HepG2 (cell line): ENCODE results near the gene EFCAB8. TPM values are rescaled to one million over a fixed set of nuclear protein-coding genes. Genes with fewer than 3 reads are reported as not detected.
A peak's percentile ranks its signal among the peaks of the same experiment; 100 is the strongest.

Experiments used
- FOSL1 ChIP-seq: sonication (generic); formaldehyde crosslinking; IDR thresholded peaks from 2 replicates; pipeline ENCODE4 v1.9.0; 2021; ENCODE audit warnings: missing genetic modification reagents, borderline replicate concordance
- GATAD2A ChIP-seq: IDR thresholded peaks from 2 replicates; pipeline ENCODE4 v1.6.1; 2016
- JDP2 ChIP-seq: sonication (generic); formaldehyde crosslinking; IDR thresholded peaks from 2 replicates; pipeline ENCODE4 v1.8.1; 2022; ENCODE audit warnings: missing genetic modification reagents, borderline replicate concordance
- MTF1 ChIP-seq: sonication (generic); formaldehyde crosslinking; IDR thresholded peaks from 2 replicates; pipeline ENCODE4 v1.5.0; 2020; ENCODE audit warnings: missing genetic modification reagents
- MXI1 ChIP-seq: IDR thresholded peaks from 3 replicates; pipeline ENCODE4 v1.6.1; 2012; ENCODE audit warnings: low read depth, low read length, inconsistent platforms, borderline replicate concordance
- NRL ChIP-seq: sonication (generic); formaldehyde crosslinking; IDR thresholded peaks from 2 replicates; pipeline ENCODE4 v1.5.0; 2020; ENCODE audit warnings: missing genetic modification reagents, mild to moderate bottlenecking, moderate library complexity, borderline replicate concordance
- SP5 ChIP-seq: IDR thresholded peaks from 2 replicates; pipeline ENCODE4 v1.6.1; 2016; ENCODE audit warnings: low read depth, borderline replicate concordance
- TAF15 ChIP-seq: fragments of 200-400 bp; formaldehyde crosslinking; IDR thresholded peaks from one replicate; pipeline ENCODE4 v1.6.1; 2018; ENCODE audit warnings: mild to moderate bottlenecking, low read depth, low read length; ENCODE audit not compliant: poor library complexity, severe bottlenecking
- ZNF550 ChIP-seq: sonication (generic); formaldehyde crosslinking; IDR thresholded peaks from 2 replicates; pipeline ENCODE4 v1.4.0; 2020; ENCODE audit warnings: mild to moderate bottlenecking, missing genetic modification reagents, borderline replicate concordance
- ZNF776 ChIP-seq: sonication (generic); formaldehyde crosslinking; IDR thresholded peaks from 2 replicates; pipeline ENCODE4 v1.4.0; 2020; ENCODE audit warnings: mild to moderate bottlenecking, missing genetic modification reagents
- polyA plus RNA-seq, 8 experiments: library from polyadenylated mRNA; depleted of rRNA in 3 of 8; stranded (reverse) in 7 of 8; unstranded in 1 of 8; fragments of >200 nt; fragmentation: Illumina TruSeq in 4 of 8; extraction: Trizol in 4 of 8; gene quantifications; 2 replicates each; pipeline versions ENCODE4 v1.2.1 to v1.2.3, GENCODE V29; 2011 to 2016; ENCODE audit warnings: low read depth in 4 of 8, missing spikeins in 1 of 8, mixed read lengths in 1 of 8; ENCODE audit not compliant: insufficient read depth in 1 of 8
- total RNA-seq, 5 experiments: library from RNA; depleted of rRNA; stranded (reverse); fragments of >200 nt; fragmentation: Illumina TruSeq; extraction: Trizol; gene quantifications; 2 replicates each; pipeline ENCODE4 v1.2.3, GENCODE V29; 2016; ENCODE audit warnings: low read depth in 1 of 5
- TF ChIP-seq, protein P1 (sequence below), 2 experiments: IDR thresholded peaks; 2 replicates each; pipeline ENCODE4 v1.6.1; 2011 to 2012; ENCODE audit warnings: low read length in 2 of 2, borderline replicate concordance in 1 of 2, low read depth in 1 of 2, mild to moderate bottlenecking in 1 of 2, moderate library complexity in 1 of 2
- TF ChIP-seq, protein P2 (sequence below): sonication (generic); formaldehyde crosslinking; IDR thresholded peaks from one replicate; pipeline ENCODE4 v1.5.1; 2020; ENCODE audit warnings: mild to moderate bottlenecking, missing genetic modification reagents; ENCODE audit errors: not compliant biosample characterization
- TF ChIP-seq, protein P3 (sequence below): sonication (generic); formaldehyde crosslinking; conservative IDR thresholded peaks from 2 replicates; pipeline ENCODE4 v1.8.0; 2022; ENCODE audit warnings: mild to moderate bottlenecking, moderate library complexity, missing genetic modification reagents

EFCAB8 gene
- total and polyA plus RNA-seq, 2 of the 13 experiments (the other 11 are each of a cell fraction or from before 2014, with no cell fraction given) = 0.15 to 0.22 TPM

DNA sequence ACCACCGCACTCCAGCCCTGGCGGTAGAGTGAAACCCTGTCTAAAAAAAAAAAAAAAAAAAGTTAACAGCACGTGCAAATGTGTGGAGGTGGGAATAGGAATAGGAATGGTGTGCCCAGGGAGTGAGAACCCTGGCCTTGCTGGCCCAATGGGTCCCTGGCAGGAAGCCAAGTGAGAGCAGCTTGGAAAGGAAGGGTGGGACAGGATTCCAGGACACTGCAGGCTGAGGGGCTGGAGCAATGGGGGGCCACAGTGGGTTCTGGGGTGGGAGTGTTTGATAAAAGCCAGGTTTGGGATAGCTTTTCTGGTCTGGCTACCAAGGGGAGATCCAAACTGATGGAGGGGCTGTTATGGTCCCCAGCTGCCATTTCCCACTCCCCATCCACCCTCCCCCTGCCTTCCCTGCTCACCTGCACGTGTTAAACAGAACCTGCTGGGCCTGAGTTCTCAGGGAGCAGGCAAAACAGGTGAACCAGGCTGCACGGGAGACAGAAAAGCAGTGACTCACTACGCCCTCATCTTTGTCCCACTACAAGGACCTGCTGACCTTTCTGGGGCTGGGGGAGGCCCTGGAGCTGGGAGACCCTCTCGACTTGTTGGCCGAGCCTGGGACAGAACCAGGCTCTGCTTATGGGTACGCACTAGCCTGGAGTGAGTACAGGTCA is 142.2 kb downstream of the EFCAB8 start (continued):
- TF ChIP-seq NRL (0 out of 2 replicates have a peak, but pooled peaks have one; percentile 22), SP5 (CRISPR knock-in tag) (0 out of 2 replicates have a peak, but pooled peaks have one; percentile 1), MTF1 (CRISPR knock-in tag) (no peak), MXI1 (no peak), GATAD2A (CRISPR knock-in tag) (no peak), FOSL1 (CRISPR knock-in tag) (no peak), JDP2 (no peak), ZNF776 (CRISPR knock-in tag) (no peak), TAF15 (no peak), ZNF550 (no peak)
- TF ChIP-seq, protein P1, sequence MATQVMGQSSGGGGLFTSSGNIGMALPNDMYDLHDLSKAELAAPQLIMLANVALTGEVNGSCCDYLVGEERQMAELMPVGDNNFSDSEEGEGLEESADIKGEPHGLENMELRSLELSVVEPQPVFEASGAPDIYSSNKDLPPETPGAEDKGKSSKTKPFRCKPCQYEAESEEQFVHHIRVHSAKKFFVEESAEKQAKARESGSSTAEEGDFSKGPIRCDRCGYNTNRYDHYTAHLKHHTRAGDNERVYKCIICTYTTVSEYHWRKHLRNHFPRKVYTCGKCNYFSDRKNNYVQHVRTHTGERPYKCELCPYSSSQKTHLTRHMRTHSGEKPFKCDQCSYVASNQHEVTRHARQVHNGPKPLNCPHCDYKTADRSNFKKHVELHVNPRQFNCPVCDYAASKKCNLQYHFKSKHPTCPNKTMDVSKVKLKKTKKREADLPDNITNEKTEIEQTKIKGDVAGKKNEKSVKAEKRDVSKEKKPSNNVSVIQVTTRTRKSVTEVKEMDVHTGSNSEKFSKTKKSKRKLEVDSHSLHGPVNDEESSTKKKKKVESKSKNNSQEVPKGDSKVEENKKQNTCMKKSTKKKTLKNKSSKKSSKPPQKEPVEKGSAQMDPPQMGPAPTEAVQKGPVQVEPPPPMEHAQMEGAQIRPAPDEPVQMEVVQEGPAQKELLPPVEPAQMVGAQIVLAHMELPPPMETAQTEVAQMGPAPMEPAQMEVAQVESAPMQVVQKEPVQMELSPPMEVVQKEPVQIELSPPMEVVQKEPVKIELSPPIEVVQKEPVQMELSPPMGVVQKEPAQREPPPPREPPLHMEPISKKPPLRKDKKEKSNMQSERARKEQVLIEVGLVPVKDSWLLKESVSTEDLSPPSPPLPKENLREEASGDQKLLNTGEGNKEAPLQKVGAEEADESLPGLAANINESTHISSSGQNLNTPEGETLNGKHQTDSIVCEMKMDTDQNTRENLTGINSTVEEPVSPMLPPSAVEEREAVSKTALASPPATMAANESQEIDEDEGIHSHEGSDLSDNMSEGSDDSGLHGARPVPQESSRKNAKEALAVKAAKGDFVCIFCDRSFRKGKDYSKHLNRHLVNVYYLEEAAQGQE (IDR thresholded peaks at IDR 0.05; ENCODE audit: borderline replicate concordance in 1 of 2, low read depth in 1 of 2, low read length in 2 of 2) = no peak
- TF ChIP-seq, protein P2, sequence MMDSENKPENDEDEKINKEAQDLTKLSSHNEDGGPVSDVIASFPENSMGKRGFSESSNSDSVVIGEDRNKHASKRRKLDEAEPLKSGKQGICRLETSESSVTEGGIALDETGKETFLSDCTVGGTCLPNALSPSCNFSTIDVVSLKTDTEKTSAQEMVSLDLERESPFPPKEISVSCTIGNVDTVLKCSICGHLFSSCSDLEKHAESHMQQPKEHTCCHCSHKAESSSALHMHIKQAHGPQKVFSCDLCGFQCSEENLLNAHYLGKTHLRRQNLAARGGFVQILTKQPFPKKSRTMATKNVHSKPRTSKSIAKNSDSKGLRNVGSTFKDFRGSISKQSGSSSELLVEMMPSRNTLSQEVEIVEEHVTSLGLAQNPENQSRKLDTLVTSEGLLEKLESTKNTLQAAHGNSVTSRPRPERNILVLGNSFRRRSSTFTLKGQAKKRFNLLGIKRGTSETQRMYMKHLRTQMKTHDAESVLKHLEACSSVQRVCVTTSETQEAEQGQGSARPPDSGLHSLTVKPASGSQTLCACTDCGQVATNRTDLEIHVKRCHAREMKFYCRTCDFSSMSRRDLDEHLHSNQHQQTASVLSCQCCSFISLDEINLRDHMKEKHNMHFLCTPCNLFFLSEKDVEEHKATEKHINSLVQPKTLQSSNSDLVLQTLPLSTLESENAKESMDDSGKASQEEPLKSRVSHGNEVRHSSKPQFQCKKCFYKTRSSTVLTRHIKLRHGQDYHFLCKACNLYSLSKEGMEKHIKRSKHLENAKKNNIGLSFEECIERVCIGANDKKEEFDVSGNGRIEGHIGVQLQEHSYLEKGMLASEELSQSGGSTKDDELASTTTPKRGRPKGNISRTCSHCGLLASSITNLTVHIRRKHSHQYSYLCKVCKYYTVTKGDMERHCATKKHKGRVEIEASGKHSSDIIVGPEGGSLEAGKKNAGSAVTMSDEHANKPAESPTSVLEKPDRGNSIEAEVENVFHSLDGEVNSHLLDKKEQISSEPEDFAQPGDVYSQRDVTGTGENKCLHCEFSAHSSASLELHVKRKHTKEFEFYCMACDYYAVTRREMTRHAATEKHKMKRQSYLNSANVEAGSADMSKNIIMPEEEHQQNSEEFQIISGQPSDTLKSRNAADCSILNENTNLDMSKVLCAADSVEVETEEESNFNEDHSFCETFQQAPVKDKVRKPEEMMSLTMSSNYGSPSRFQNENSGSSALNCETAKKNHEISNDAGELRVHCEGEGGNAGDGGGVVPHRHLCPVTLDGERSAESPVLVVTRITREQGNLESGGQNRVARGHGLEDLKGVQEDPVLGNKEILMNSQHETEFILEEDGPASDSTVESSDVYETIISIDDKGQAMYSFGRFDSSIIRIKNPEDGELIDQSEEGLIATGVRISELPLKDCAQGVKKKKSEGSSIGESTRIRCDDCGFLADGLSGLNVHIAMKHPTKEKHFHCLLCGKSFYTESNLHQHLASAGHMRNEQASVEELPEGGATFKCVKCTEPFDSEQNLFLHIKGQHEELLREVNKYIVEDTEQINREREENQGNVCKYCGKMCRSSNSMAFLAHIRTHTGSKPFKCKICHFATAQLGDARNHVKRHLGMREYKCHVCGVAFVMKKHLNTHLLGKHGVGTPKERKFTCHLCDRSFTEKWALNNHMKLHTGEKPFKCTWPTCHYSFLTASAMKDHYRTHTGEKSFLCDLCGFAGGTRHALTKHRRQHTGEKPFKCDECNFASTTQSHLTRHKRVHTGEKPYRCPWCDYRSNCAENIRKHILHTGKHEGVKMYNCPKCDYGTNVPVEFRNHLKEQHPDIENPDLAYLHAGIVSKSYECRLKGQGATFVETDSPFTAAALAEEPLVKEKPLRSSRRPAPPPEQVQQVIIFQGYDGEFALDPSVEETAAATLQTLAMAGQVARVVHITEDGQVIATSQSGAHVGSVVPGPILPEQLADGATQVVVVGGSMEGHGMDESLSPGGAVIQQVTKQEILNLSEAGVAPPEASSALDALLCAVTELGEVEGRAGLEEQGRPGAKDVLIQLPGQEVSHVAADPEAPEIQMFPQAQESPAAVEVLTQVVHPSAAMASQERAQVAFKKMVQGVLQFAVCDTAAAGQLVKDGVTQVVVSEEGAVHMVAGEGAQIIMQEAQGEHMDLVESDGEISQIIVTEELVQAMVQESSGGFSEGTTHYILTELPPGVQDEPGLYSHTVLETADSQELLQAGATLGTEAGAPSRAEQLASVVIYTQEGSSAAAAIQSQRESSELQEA = peak; percentile 45
- TF ChIP-seq, protein P3, sequence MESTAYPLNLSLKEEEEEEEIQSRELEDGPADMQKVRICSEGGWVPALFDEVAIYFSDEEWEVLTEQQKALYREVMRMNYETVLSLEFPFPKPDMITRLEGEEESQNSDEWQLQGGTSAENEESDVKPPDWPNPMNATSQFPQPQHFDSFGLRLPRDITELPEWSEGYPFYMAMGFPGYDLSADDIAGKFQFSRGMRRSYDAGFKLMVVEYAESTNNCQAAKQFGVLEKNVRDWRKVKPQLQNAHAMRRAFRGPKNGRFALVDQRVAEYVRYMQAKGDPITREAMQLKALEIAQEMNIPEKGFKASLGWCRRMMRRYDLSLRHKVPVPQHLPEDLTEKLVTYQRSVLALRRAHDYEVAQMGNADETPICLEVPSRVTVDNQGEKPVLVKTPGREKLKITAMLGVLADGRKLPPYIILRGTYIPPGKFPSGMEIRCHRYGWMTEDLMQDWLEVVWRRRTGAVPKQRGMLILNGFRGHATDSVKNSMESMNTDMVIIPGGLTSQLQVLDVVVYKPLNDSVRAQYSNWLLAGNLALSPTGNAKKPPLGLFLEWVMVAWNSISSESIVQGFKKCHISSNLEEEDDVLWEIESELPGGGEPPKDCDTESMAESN (CRISPR knock-in tag) = no peak
